ENCODE data around the gene CFL2.
A peak's percentile ranks its signal among the peaks of the same experiment; 100 is the strongest.
"Not testable (repeated sequence)": the region's sequence is repeated elsewhere in the genome, so short reads cannot be mapped to it uniquely, and the experiment has no call there.

CFL2 gene

GRCh38 chr14:34714320-34715126 lies at the start of gene CFL2:
TSS of gene CFL2 (minus strand) at chr14:34714593. CDS start at chr14:34714540, 53 bp downstream.
- peak; percentile 77 for DNase-seq

DNA sequence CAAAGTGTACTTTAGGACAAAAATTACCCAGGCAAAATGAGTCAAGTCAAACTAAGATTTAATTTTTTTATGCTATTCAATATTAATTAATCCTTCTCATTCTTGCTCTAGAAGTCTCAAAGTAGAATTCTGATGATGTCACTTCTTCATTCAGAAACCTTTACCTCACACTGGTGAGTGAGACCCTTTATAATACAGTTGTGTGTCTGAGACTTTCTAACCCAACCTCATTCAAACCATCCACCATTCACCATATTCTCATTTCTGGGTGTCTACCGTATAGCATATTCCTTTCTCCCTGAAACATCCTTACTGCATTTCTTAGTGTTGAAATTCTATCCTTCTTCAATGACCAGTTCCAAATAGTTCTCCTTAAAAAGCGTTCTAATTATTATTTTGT lies 40.8 kb upstream of the CFL2 start:
- DNase-seq, result no peak

- no peak for DNase-seq
Measured at GRCh38 chr14:34754687-34755086, 40.3 kb upstream of the CFL2 start.

- DNase-seq, result no peak
Measured at GRCh38 chr14:34750670-34751069, 36.3 kb upstream of the CFL2 start.

GRCh38 chr14:34750233-34750632 lies 35.8 kb upstream of the CFL2 start:
- DNase-seq, result no peak

DNA sequence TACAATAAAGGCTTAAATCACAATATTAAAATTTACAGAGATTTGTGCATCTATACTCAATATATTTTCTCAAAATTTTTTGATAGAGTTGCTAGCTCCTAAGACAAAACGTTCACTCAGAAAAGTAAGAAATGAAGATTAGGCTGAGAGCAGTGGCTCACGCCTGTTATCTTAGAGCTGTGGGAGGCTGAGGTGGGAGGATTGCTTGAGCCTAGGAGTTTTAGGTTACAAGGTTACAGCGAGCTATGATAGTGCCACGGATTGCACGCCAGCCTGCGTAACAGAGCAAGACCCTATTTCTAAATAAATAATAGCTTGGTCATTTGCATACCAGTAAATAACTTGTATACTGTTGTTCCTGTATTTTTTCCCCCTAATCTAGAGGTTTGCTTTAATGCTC lies 35.0 kb upstream of the CFL2 start:
- no peak for DNase-seq

- DNase-seq, result no peak
Measured at GRCh38 chr14:34742270-34743115, 28.1 kb upstream of the CFL2 start.

GRCh38 chr14:34741840-34742239 lies 27.4 kb upstream of the CFL2 start:
- no peak for DNase-seq

DNA sequence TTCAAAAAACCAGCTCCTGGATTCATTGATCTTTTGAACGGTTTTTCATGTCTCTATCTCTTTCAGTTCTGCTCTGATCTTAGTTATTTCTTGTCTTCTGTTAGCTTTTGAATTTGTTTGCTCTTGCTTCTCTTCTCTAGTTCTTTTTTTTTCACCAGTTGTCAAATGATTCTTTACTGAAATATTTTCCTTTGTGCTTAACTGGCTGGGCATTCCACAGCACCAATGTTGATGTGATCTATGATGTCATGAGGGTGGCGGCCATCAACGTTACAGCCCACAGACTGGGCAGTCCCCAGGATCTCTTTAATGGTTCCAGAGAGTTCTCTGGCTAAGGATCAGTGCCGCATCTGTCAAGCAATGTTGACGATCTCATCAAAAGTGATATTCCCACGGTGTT lies 25.7 kb upstream of the CFL2 start:
- not testable (repeated sequence) for DNase-seq

- DNase-seq, result not testable (repeated sequence)
Measured at GRCh38 chr14:34737079-34737478, 22.7 kb upstream of the CFL2 start.

GRCh38 chr14:34733245-34733644 lies 18.9 kb upstream of the CFL2 start:
- DNase-seq, result no peak

DNA sequence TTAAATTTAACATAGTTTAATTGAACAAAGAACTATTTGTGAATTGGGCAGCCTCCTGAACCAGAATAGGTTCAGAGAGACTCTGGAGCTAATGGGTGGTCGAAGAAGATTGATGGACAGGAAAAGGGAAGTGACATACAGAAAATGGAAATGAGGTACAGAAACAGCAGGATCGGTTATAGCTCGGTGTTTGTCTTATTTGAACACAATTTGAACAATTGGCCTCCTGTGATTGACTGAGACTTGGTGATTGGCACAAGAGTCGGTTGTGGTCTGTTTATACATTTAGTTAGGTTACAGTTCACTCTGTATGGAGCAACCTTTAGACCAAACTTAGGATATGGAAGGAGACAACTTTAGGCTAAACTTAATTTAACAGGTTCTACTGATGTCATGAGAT lies 18.4 kb upstream of the CFL2 start:
- DNase-seq, result no peak

- no peak for DNase-seq
Measured at GRCh38 chr14:34723867-34724266, 9.5 kb upstream of the CFL2 start.

- peak; percentile 23 for DNase-seq
Measured at GRCh38 chr14:34722723-34723545, 8.5 kb upstream of the CFL2 start.

- DNase-seq, result no peak
Measured at GRCh38 chr14:34721129-34721528, 6.7 kb upstream of the CFL2 start.

DNA sequence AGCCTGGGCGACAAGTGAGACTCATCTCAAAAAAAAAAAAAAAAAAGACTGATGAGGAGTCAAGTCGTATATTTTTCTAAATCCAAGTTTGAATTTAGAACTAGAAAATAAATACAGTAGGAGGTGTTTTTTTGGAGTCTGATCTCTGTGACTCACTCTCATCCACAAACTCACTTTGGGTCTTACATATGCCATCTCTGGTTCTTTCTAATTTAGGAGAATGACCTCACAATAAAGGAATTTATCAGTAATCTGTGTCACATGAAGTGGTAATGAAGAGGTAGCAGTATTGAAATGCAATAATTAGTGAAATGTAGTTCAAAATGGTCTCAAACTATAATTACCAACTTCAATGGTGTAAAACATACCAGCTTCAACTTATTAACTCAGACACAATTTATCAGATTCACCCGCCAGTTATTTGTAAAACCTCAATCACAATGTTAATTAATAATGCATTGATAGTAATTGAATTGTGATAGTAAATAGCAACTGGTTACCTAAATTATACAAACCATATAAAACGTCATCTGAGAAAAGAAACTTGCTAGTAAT lies 4.4 kb upstream of the CFL2 start:
- DNase-seq, result no peak

DNA sequence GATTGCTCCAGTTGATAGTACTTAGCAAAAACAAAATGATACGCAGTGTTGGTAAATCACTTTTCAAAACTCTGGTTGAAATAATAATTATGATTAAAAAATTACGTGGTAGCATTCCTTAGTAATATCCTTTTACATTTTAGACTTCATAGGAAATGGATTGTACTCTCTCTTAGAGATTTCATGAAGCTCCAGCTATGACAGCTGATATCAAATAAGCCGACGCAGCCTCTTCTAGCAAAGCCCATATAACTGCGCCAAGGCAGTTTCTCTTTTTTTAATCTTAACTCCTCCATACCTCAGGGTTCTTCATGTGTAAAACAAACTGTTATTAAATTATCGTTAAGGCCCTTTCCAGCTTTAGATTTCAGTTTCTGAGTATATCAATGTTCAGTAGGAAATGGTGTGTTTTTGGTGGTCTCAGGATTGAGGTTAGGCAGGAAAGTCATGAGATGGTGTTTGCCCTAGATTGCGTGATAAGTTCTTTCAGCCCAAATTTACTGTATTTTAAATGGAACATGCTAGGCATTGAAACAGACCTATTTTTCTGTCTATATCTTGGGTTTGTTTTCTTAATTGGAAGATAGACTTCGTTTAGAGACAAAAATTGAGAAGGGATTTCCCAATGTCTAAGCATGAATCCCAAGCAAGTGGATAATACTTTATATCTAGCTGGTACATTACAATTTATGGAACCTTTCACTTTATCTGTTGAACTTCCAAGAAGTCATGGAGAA lies 902 bp upstream of the CFL2 start:
- no peak for DNase-seq

- peak; percentile 36 for DNase-seq
Measured at GRCh38 chr14:34713681-34714319, 593 bp downstream of the CFL2 start.

- peak; percentile 24 for DNase-seq
Measured at GRCh38 chr14:34713122-34713680, 1.2 kb downstream of the CFL2 start.

- no peak for DNase-seq
Measured at GRCh38 chr14:34711796-34712712, 2.3 kb downstream of the CFL2 start.

All from NCI-H526 treated with DMSO at 0.1 percent for 48 hours (cell line).